Measurements from ENCODE around the gene SRGN.

DNA sequence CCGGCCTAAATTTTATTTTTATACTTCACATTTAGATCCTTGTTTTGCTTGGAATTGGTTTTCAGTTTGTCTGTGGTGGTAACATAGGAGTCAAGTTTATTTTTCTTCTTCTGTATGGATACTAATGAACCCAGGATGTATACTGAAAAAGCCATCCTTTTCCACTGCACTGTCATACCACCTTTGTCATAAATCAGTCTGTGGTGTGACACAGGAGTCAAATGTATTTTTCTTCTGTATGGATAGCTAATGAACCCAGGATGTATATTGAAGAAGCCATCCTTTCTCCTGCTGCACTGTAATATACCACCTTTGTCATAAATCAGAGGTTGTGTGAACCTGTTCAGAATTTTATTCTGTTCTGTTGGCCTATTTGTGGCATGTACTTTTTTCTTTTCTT is 57.4 kb downstream of the SRGN start:
- TF ChIP-seq GATA3 (IDR thresholded peaks at IDR 0.05; ENCODE audit: low read depth, low read length) = no peak
- TF ChIP-seq GATA2 (IDR thresholded peaks at IDR 0.05; ENCODE audit: low read depth, low read length) = no peak
